DMS114 treated with DMSO at 0.1 percent for 48 hours (cell line): ENCODE results near the gene COL4A2.

Experiments used
- DNase-seq: peaks from one replicate; lab custom pipeline; 2025; ENCODE audit not compliant: unreplicated experiment; lab: John Stamatoyannopoulos, UW

COL4A2 gene

GRCh38 chr13:110398564-110399507 lies 91.8 kb downstream of the COL4A2 start:
- DNase-seq = no peak

DNA sequence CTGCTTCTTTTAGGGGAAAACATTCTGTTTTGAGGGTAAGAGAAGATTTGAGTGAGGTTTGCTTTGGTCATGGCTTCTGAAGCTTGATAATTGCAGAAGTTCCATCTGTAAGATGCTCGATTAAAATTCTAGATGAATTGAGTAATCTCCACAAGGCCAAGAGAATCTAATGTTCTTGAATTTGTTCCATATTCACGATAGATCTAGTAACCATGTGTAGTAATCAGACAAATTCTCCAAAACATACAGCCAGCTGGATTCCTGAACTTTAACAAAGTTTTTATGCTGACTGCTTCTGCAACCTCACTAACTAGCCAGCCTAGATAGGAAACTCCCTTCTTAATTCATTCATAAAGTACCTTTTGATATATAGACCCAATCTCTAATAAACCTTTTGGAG lies 92.7 kb downstream of the COL4A2 start:
- DNase-seq = no peak

GRCh38 chr13:110400786-110401533 lies 93.9 kb downstream of the COL4A2 start:
- no peak for DNase-seq

DNA sequence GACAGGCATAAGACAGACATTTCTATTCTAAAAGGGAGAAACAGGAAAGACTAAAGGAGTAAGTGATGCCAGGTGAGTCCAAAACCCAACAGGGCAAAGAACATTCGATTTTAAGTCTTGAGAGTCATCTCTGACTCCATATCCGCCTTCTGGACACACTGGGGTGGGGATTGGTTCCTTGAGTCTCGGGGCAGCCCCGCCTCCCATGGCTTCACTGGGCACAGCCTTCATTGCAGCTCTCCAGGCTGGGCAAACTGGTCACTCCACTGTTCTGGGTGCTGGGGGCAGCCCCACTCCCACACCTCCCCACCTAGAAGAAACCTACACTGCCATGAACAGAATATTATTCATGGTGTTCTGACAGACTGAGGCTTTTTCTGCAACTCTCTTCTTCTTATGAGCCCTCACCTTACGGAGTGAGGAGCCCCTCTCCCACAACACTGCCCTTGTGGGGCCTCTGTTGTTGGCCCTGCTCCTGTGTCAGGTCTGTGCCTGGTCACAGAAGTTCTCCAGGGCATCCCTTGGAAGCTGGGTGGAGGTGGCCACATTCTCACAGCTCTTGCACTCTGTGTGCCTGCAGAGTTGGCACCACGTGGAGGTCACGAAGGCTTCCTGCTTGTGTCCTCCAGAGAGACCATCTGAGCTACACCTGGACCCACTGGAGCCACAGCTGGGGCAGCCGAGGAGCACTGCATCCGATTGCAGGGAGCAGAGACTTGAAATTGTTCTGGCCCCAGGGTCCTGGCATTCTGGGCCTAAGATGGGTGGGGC lies 95.4 kb downstream of the COL4A2 start:
- no peak for DNase-seq

DNA sequence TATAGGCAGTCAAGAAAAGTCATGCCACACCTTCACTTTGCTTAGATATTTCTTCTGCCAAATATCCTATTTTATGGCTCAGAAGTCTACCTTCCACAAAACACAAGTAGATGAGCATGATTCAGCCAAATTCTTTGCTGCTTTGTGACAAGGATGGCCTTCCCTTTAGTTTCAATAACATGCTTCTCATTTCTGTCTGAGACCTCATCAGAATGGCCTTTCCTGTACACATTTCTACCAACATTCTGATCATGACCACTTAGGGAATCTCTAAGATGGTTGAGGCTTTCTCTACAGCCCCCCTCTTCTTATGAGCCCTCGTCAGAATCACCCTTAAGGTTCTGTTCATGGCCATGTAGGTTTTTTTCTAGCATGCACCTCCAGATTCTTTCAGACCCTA lies 96.2 kb downstream of the COL4A2 start:
- no peak for DNase-seq

DNA sequence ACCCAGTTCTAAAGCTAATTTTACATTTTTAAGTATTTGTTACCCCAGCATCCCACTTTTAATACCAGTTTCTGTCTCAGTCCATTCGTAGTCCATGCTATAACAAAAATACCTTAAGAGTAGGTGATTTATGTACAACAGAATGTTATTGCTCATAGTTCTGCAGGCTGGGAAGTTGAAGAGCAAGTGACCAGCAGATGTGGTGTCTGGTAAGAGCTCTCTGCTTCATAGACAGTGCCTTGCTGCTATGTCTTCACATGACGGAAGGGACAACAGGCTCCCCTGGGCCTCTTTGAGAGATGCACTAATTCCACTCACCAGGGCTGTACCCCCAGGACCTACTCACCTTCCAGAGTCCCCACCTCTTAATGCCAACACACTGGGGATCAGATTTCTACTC lies 96.6 kb downstream of the COL4A2 start:
- no peak for DNase-seq

- no peak for DNase-seq
Measured at GRCh38 chr13:110404321-110404720, 97.2 kb downstream of the COL4A2 start.

GRCh38 chr13:110405597-110406450 lies 98.7 kb downstream of the COL4A2 start:
- DNase-seq = no peak

DNA sequence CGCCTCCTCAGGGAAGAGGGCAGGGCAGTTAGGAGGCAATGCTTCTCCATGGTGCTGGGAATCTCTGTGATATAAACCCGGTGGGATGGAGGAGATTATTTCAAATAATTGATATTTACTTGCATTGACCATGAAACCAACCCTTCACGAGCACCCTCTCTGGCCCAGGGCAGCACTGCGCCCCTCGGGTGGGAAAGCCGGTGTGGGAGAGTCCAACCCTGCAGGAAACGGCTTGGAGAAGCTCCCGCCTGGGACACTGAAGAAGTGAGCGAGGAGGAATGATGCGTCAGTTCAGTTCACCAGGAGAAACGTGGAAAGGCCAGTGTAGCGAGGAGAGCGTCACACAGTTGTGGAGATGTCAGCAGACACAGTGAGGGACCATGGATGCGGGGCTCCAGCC lies 99.9 kb downstream of the COL4A2 start:
- DNase-seq = no peak

- DNase-seq = no peak
Measured at GRCh38 chr13:110407531-110407930, 100.4 kb downstream of the COL4A2 start.

DNA sequence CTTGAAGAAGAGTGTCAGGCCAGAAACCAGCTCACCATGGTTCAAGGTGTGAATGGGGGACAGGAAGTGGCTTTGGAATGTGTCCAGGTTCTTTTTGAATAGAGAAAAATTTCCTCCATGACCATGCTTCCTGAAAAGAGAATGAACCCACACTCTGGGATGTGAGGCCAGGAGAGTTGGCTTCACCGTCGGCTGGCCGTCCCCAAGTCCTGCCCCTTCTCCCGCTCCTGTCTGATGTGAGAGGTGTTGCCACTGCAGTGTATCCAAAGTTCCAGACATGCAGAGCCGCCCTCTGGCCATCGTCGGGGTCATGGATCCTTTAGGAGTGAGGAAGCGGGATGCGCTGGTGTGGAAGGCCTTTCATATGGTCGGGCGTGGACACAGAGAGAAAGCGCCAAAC lies 101.2 kb downstream of the COL4A2 start:
- DNase-seq = no peak

DNA sequence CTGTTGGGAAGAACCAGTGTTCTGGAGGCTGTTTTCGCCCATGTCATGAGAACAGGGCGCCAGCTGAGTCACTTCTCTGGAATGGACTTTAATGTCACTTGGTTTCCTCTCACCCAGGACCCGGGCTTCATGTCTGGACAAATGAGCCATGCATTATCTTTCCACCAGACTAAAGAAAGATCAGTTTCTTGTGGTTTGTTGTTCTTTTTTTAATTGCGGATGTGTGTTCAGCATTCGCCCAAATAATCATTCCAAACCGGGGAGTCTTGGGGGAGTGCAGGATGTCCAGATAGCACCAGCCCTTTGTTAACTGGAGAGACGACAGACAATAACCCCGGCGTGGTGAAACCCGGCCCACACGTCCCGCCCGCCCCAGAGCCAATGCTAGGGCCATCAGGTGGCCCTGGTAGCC lies 102.5 kb downstream of the COL4A2 start:
- no peak for DNase-seq

GRCh38 chr13:110410000-110410399 lies 102.9 kb downstream of the COL4A2 start:
- no peak for DNase-seq

DNA sequence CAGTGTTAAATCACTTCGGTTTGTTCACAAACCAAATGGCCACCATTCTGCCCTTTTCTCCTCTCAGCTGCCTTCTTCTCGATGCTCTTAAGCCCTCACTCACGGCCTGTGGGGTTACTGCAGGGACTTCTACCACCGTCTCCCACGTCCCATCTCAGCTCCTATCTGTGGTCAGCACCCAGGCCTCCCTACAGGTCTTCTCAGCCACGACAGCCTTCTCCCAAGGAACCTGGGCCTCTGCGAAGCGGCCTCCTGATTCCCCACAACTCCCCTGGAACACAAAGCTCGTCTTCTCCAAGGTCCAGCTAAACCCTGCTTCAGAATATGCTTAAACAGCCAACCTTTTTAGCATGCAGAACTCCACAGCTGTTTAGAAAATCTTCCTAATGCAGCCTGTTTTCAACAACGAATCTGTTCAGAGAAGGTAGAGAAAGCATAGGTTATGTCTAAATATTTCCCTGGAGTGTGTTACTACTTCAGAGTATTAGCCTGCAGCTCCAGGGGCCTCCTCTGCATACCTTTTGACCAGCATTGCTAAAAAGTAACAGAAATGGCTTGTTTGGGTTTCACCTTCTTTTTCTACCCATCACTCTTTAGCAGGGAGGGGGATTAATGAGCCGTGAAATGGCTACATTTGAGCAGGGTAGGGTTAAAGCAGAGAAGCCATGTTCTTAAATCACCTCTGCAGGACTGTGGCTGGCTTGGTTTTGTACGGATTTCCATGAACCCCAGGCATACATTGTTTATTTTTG lies 104.0 kb downstream of the COL4A2 start:
- no peak for DNase-seq

- DNase-seq = no peak
Measured at GRCh38 chr13:110411688-110412059, 104.6 kb downstream of the COL4A2 start.

- DNase-seq = peak; percentile 11
Measured at GRCh38 chr13:110412132-110412914, 105.2 kb downstream of the COL4A2 start.

DNA sequence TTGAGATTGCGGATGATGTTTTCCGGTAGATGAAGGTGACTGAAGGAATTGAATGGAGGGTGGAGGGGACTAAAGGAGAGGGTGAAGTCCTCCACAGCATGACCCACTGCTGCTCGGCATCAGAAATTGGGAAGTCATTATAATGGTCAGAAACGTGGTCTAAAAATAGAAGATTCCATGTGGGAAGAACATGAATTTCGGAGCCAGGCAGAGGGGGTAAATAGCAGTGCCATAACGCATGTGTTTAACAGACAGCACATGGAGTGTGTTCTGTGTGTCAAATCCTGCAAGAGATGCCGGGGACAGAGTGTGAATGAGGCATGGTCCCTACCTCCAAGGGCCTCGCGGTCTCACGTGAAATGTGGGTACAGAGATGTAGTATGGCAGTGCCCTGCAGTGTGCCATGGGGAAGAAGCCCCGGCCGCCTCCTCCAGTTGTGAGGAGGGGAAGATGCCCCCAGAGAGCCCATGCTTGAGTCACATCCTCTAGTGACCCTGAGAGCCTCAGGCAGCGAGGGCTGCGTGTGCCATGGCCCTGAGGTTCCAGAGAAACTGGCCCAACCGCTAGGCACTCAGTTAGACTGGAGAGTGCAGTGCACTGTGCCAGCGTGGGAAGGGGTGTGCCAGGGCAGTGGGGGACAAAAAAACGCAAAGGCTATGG lies 106.1 kb downstream of the COL4A2 start:
- no peak for DNase-seq

- DNase-seq = no peak
Measured at GRCh38 chr13:110413676-110414040, 106.6 kb downstream of the COL4A2 start.

DNA sequence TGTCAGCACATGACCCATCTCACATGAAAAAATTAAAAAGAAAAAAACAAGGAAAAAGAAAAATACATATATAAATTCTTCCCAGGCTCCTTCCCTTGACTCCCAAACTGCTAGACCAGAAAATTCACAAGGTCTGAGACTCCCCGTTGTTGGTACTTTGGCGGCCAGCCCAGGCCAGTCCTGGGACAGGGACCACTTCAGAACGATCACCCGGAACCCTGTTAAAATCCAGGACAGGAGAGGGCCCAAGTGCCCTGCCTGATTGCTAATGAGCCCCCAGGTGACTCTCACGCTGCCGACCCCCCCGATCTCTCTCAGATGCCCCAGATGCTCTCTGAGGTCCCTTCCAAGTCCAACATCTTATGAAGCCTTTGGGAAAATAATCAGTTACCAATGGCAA lies 107.2 kb downstream of the COL4A2 start:
- DNase-seq = no peak
